ENCODE data around the gene TFCP2L1.

TFCP2L1 gene

GRCh38 chr2:121297217-121297830 is 12.3 kb upstream of the TFCP2L1 start:
- DNase-seq (ENCODE audit: insufficient read length, low spot score), result no peak
- FAIRE-seq, result no peak

GRCh38 chr2:121295911-121296650 is 11.1 kb upstream of the TFCP2L1 start:
- no peak for FAIRE-seq
- no peak for DNase-seq (ENCODE audit: insufficient read length, low spot score)

GRCh38 chr2:121294881-121295840 is 10.2 kb upstream of the TFCP2L1 start:
- DNase-seq (ENCODE audit: insufficient read length, low spot score) (no peak), FAIRE-seq (no peak)

- FAIRE-seq (no peak), DNase-seq (ENCODE audit: insufficient read length, low spot score) (no peak)
Measured at GRCh38 chr2:121293450-121294325, 8.7 kb upstream of the TFCP2L1 start.

- FAIRE-seq, result no peak
- no peak for DNase-seq (ENCODE audit: insufficient read length, low spot score)
Measured at GRCh38 chr2:121291251-121291580, 6.2 kb upstream of the TFCP2L1 start.

GRCh38 chr2:121289271-121289670 is 4.3 kb upstream of the TFCP2L1 start:
- FAIRE-seq (no peak), DNase-seq (ENCODE audit: insufficient read length, low spot score) (no peak)

- FAIRE-seq (no peak), DNase-seq (ENCODE audit: insufficient read length, low spot score) (no peak)
Measured at GRCh38 chr2:121288454-121289231, 3.6 kb upstream of the TFCP2L1 start.

- FAIRE-seq (no peak), DNase-seq (ENCODE audit: insufficient read length, low spot score) (no peak)
Measured at GRCh38 chr2:121287956-121288355, 3.0 kb upstream of the TFCP2L1 start.

GRCh38 chr2:121287146-121287798 is 2.3 kb upstream of the TFCP2L1 start:
- DNase-seq (ENCODE audit: insufficient read length, low spot score) (no peak), FAIRE-seq (no peak)

GRCh38 chr2:121286506-121286905 is 1.5 kb upstream of the TFCP2L1 start:
- DNase-seq (ENCODE audit: insufficient read length, low spot score) (no peak), FAIRE-seq (no peak)

- FAIRE-seq (no peak), DNase-seq (ENCODE audit: insufficient read length, low spot score) (no peak)
Measured at GRCh38 chr2:121285926-121286325, 924 bp upstream of the TFCP2L1 start.

GRCh38 chr2:121283670-121284462 is 1.1 kb downstream of the TFCP2L1 start:
- FAIRE-seq (no peak), DNase-seq (ENCODE audit: insufficient read length, low spot score) (no peak)

- no peak for FAIRE-seq
- no peak for DNase-seq (ENCODE audit: insufficient read length, low spot score)
Measured at GRCh38 chr2:121282800-121283385, 2.1 kb downstream of the TFCP2L1 start.

GRCh38 chr2:121281694-121282093 is 3.3 kb downstream of the TFCP2L1 start:
- no peak for FAIRE-seq
- no peak for DNase-seq (ENCODE audit: insufficient read length, low spot score)

- DNase-seq (ENCODE audit: insufficient read length, low spot score), result no peak
- no peak for FAIRE-seq
Measured at GRCh38 chr2:121281107-121281506, 3.9 kb downstream of the TFCP2L1 start.

- FAIRE-seq (no peak), DNase-seq (ENCODE audit: insufficient read length, low spot score) (no peak)
Measured at GRCh38 chr2:121279476-121280220, 5.4 kb downstream of the TFCP2L1 start.

GRCh38 chr2:121276341-121276740 is 8.7 kb downstream of the TFCP2L1 start:
- no peak for DNase-seq (ENCODE audit: insufficient read length, low spot score)
- FAIRE-seq, result no peak
